HG02938 (cell line): ENCODE measurements around the gene SAFB2.

ENCODE experiments used
- ATAC-seq: cut with Tn5 transposase; IDR thresholded peaks from one replicate; pipeline ENCODE4 v1.9.1; 2021; ENCODE audit warnings: mild to moderate bottlenecking, moderate library complexity; ENCODE audit not compliant: unreplicated experiment

Gene SAFB2

DNA sequence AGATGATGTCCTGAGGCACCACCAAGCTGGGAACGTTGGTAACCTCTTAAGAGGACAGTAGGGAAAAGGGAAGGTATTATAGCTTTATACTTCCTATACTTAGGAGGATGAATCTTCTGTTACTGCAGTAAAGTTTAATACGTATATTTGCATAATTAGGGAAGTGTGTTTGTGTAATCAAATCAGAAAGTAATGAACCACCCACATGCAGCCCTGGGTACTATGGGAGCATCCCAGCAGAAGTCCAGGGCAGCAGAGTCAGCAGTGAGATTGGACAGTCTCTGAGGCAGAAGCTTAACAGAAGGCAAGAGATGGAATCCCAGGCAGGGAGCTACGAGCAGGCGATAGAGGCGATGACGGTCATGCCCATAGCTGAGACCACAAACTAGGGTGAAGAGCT, 12.9 kb upstream of the SAFB2 start:
- no peak for ATAC-seq

DNA sequence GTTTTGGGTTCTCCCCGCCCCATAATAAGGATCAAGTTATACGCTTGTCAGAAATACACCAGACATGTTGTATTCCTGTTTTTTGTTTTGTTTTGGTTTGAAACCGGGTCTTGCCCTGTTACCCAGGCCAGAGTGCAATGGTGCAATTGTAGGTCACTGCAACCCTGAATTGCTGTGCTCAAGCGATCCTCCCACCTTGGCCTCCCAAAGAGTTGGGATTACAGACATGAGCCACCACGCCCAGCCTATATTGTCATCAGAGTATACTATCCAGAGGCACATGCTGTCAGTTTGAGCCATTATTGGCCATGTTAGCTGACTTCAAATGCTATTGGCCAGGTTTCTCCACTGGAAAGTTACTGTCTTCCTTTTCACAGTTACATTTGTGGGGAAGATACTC, 10.1 kb upstream of the SAFB2 start:
- no peak for ATAC-seq

DNA sequence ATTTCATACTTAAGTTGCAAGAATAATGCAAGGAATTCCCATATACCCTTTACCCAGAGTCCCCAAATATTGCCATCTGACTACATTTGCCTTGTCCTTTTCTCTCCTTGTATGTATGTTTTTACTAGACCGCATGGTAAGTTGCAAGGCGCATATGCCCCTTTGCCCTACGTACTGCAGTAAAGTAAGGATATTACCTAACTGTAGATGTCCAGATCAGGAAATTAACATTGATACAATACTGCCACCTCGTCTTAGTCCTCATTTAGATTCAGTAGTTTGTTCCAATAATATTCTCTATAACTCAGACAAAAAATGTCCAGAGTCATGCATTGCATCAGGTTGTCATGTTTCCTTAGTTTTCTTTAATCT, 9.7 kb upstream of the SAFB2 start:
- ATAC-seq = no peak

DNA sequence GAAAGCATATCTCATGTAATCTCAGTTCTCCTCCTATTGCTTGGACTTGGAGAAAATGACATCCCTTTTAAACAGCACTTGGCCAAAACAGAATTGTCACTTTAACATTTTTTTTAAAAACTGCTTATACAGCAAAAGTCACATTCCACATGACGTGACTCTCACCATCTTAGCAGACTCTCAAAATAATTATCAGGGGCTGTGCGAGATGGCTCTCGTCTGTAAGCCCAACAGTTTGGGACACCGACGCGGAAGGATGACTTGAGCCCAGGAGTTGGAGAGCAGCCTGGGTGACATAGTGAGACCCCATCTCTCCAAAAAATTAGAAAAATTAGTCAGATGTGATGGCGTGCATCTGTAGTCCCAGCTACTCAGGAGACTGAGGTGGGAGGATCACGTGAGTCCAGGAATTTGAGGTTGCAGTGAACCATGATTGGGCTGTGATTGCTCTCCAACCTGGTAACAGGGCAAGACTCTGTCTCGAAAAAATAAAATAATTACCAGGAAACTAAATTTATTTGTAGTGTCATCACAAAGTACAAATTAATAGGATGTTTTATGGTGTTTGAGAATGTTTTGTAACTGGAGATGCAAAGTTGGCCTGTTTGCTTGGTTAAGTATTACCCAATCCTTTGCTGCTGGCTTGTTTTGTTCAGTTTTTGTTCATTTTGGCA, 9.1 kb upstream of the SAFB2 start:
- ATAC-seq = no peak

DNA sequence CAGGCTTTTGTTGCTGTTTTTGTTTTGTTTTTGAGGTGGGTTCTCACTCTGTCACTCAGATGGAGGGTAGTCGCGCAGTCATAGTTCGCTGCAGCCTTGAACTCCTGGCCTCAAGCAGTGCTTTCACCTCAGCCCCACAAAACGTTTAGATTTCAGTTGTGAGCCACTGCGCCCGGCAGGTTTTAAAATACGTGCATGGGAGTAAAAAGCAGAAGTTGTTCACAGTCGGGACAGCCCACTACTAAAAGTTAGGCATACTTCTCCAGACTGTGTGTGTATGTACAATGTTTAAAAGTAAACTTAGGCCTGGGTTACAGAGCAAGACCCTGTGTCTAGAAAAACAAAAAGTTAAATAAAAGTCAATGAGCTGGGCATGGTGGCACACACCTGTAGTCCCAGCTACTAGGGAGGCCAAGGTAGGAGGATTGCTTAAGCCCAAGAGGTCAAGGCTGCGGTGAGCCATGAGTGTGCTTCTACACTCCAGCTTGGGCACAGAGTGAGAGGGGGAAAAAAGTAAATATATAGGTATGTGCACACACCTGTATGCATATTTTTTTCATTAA, 6.4 kb upstream of the SAFB2 start:
- no peak for ATAC-seq

DNA sequence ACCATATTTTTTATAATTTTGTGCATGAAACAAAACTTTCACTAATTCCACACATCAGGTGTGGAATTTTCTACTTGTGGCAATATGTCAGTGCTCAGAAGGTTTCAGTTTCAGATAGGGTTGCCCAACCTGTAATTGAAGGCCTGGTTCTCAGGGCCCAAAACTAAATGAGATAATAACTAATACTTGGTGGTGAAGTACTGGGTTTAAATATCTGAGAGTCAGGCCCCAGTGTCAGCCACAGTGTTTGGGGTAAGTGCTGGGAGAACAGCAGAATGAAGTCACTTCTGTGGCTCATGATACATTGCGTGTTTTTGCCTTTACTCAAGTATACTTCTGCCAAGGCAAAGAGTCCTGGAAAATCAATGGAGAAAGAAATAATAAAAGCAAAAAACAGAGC, 5.9 kb upstream of the SAFB2 start:
- no peak for ATAC-seq

DNA sequence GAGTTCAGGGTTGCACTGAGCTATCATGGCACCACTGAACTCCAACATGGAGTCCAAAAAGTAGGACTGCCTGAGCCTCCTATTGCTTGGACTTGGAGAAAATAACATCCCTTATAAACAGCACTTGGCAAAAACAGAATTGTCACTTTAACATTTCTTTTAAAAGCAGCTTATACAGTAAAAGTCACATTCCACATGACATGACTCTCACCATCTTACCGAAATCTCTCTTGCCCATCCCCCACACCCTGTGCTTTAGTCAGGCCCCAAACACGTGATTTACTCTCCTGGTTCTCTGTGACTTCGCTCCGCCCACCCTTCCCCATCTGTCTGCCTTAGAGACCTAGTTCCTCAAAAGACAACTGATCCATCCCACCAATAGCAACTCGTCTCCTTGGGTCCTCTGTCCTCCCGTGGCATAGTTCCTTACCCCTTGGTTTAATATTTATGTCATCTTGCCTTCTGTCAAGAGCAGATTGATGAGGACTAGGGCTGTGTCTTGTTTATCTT, 4.9 kb upstream of the SAFB2 start:
- no peak for ATAC-seq

DNA sequence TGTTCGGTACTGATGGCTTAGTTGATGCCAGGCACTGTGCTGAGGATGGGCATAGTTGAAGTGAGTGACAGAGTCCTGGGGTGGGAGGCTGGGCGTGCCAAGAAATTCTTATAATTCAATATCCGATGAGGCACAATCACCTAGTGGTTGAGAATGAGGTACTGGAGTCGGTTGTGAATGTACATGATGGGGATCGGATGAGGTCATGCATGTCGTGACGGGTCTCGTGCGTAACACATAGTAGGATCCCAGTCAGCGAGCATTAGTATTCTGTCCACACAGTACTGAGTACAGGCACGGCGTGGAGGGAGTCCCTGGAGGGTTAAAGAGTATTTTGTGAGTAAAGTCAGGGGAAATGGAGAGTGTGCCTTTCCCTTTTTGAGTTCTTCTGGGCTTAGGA, 3.1 kb upstream of the SAFB2 start:
- no peak for ATAC-seq

DNA sequence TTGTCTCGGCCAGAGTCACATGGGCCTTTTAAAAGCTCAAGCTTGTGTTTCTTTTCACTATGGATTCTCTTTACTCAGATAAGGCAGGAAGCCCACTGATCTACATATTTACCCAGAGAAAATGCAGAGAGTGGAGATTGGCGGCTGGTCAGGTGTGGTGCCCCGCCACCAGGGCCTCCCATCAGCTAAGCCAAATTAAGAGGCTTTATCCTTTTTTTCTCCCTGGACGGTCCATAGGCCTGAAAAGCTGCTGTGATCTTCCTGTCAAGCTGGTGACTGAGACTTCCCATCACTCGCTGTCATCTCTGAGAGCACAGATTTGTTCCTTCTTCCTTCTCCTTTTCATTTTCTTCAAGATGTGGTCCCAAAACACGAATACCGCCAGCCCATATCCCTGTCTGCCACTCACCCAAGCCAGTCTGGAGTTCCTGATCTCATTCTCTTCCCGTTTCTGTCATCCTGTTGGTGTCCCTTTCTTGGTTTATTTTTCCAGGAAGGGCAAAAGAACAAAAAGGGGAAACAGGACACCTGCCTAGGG, 2.2 kb upstream of the SAFB2 start:
- ATAC-seq = no peak

DNA sequence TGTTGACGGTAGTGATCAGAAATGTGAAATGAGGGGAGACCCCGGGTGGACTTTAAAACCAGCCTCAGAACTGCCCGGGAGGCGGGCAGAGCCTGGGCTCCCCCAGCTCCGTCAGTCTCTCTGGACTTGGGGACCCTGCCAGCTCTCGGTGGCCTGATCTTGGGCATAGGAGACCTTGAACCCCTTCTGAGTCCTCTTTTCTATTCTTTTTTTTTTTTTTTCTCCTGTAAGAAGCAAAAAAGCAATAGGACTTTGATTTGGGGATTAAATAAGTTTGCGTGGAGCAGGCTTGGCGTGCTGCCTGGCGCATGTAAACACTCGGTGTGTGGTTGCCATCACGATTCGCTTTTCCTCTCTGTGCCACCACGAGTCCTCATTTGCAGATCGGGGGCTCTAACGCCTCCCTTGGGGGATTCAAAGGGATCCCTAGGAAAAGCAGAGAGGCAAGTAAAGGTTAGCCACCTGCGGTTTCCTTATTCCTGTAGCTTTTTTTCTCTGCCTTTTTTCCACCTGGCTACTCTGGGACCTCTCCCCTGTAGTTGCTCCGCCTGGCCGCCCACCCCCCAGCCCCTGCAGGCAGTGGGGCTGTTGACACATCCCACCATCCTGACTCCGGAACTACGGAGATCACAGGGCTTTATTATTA, 1.6 kb upstream of the SAFB2 start:
- ATAC-seq = no peak

DNA sequence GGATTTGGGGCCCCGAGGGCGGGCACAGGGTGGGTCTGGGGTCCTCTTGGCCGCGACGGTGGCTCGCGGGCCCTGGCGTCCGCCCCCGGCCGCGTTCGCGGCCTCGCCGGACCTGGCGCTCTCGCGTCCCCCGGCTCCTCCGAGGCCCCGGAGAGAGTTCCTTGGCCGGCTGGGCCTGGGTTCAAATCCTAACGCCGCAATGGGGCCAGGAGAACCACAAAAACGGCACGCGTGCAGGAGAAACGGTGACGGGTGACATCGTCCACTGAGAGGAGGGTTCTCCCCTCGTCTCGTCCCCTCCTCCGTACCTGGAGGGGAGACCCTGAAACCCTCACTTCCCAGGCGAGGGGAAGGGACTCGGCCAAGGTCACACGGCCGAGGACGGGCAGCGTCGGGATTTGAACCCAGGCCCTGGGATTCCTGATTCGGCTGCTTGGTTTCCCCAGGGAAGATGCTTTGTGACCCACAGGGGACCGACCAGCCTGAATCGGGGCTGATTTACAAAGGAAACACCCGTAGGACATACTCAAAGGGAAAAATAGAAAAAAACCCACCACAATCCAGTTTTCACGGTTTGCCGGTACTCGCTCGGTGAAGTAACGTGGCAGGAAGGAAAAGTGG, 931 bp upstream of the SAFB2 start:
- ATAC-seq = no peak

DNA sequence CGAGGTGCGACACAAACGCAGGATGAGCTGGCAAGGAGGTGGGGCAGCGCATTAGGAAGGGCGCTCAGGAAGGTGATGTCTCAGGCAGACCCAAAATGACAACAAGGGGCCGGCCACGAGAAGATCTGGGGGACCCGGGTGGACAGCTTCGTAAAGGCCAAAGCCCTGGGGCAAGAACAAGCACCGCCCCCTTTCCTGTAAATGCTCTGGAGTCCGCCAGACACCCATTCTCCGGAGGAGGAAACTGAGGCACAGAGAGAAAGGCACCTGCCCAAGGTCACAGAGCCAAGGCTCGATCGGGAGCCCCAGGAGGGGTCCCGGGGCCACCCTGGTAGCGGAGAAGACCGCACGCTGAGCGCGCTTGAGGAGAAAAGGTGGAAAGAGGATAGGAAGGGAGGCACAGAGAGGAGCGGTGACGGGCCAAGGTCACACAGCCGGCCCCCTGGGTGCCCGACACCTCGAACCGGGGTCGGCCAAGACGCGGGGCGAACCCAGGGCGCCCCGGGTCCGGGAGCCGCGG, 571 bp downstream of the SAFB2 start:
- ATAC-seq = no peak

DNA sequence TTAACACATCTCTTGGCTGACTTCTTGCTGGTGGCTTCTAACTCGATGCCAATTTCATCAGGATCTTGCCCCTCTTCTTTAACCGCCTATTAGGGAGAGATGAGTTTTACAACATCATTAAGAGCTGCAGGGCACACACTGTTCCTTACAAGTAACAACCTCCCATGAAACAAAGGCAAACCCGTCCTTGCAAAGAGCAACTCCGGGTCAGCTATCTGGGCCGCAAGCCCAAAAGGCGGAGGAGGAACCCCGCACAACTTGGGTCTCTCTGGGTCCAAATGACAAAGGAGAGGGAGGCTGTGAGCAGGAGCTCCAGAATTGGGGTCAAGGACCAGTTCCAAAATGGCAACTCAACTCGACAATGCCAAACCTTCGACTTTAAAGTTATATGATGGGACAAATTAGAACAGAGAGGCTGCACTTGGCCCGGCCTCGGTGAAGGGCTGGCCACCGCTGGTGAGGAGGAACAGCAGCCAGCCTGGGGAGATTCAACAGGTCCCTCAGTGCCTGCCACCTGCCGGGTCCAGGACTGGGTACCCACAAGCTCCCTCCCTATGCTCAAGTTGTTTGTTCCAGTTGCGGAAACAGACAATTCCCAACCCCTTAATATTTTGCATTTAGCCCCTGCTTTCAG, 1.1 kb downstream of the SAFB2 start:
- ATAC-seq = no peak

DNA sequence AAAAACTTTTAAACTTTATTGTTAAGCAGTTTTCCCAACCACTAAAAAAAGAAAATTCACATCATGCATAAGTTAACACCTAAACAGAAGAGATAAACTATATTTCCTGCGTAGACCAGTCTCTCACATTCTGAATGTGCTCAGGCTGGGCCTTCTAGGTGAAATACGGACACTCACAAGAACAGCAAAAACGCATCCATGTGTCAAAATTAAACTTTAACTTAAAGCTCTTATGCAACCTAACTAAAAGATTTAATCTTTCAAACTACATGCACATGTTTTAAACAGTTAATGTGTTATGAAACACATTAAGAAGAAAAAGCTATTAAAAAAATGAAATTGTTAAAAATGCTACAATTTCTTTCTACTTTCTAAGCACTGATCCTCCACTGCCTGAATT, 2.6 kb downstream of the SAFB2 start:
- ATAC-seq = no peak

DNA sequence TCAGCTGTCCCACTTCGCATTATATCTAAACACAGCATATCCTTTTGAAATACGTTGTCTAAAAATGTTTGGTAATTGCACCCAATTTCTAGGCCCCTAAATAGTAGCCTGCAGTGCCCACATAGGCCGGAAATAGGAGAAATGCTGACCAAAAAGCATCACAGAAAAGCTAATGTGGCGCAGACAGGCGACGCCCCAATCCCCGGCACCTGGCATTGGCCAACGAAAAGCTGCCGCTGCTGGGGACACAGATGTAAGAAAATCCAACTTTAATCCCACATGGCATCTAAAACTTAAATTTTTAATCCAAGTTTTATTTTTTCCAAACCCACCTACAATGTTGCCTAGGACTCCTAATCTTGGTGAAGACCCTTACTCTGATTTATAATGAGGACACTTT, 4.0 kb downstream of the SAFB2 start:
- ATAC-seq = no peak

DNA sequence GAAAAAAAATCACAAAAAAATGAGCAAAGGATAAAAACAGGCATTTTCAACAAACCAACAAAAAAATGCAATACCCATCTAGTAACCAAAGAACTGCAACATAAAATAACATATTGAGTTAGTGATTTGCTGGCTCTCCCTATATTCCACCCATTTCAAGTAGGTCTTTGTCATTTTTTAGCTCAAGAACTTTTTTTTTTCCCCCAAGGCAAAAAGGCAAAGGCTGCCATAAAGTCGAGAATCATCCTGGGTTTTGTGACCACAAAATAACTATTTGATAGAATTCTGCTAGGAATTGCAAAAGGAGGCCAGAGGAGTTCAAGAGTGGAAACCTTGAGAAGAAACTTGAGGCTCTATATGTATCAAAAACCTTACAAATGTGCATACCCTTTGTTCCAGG, 5.5 kb downstream of the SAFB2 start:
- no peak for ATAC-seq

DNA sequence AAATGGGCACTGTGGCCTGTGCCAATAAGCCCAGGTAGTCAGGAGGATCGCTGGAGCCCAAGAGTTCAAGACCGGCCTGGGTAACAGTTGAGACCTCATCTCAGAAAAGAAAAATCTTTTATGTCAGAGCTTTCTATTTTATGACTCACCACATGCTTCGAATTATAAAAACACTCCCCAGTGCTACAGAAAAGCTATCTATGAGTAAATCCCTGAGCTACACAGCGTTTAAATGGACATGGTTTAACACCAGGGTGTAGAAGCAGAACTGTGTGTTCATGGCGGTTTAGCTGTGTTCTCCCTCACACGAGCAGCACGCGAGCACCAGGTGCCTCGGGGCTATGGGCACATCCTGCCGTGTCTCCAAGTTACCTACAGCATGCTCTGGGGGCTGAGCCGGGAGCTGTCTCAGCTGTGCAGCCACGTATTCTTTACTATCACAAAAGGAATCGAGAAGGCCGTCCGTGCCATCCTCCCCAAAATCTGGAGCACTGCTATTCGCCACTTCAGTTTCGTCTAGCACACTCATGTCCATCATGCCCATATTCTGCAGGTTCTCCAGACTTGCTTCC, 6.7 kb downstream of the SAFB2 start:
- no peak for ATAC-seq

DNA sequence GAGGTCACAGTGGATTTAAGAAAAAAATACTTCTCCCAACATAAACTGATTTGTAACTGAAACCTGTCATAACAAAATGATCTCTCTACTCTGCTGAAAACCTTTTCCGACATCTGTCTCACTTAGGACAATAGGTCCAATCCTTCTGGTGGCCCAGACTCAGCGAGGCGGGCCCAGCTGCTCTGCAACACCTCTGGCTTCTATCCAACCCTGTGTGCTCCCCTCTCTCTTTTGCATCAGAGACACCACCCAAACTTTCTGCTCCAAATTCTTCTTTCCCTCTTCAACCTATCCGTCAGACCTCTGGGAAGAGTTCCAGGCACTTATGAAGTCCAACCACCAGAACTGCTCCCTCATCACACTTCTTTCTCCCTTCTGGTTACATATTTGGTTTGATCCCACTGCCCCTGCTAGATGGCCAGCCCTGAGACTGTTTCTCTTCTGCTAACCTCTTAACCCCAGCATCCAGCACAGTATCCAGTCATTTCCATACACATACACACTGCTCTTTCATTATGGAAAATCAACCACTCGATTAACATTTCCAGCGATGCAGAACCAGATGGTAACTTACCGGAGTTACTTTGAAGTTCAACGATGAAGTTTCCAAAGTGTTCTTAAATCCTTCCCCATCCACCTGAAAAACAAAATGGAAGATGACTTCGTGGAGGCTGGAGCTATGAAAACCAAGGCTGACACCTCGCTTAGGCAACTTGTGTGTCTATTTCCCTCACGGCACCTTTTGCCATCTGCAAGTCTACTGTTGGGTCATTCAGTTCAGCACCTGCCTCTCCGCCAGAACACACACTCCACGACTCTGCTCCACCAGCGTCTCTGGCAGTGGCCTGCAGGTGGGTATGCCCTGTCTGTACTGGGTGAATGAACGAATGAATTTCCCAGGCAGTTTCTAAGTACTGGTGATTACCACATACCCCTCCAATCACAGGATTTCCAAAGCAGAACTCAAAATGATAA, 9.4 kb downstream of the SAFB2 start:
- ATAC-seq = no peak

DNA sequence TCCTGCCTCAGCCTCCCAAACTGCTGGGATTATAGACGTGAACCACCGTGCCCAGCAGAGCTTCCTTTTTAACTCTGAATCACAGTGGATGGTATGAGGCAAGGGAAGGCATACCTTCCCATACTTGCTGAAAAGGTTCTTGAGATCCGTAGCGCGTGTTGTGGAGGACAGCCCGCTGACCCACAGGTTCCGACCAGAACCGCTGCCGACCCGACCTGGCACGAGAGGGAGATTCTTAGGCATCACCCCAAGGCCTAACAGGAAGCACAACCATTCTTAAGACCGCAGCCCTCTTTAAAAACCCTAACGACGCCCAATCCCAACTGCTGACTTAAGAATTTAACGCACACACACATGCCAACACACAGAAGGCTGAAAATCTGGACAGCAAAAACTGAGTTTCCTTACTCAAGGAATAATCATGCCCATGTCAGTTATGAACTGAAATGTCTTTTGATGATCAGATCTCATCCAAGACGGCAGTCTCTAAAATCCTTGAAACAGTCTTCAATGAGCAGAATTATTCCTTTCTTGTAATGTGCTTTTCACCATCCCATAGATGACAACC, 12.6 kb downstream of the SAFB2 start:
- ATAC-seq = no peak
